ENCODE measurements around the gene CPNE7. TPM values are rescaled to one million over a fixed set of nuclear protein-coding genes. Genes with fewer than 3 reads are reported as not detected.

The CPNE7 gene
- total and polyA plus RNA-seq, 2 of the 13 experiments (the other 11 are each of a cell fraction or from before 2014, with no cell fraction given), result 0.59 TPM; not detected in 1

- Histone ChIP-seq H3K4me2 (ENCODE audit: low read depth, low read length) (no peak overlapping the region), H3K4me3 (replicated peaks in 1 of 3; ENCODE audit: insufficient read depth in 1 of 3, low read depth in 2 of 3, low read length in 3 of 3) (no peak overlapping the region), H3K9me3 (ENCODE audit: low read length) (no peaks in the 10 kb centered on the region), H3K27ac (ENCODE audit: extremely low read length, insufficient read depth, low read length) (no peak overlapping the region), H2AFZ (ENCODE audit: low read length) (no peak overlapping the region), H3K79me2 (ENCODE audit: insufficient read depth, low read length) (no peaks in the 10 kb centered on the region), H3K9ac (ENCODE audit: insufficient read depth, low read depth, low read length) (no peak overlapping the region), H3K36me3 (replicated peaks in 1 of 2; ENCODE audit: control insufficient read depth in 1 of 2, insufficient read depth in 2 of 2, low read length in 2 of 2) (no peaks in the 10 kb centered on the region), H3K27me3 (ENCODE audit: control insufficient read depth in 1 of 2, insufficient read depth in 2 of 2, low read length in 2 of 2) (peaks cover 12 to 34% of the 10 kb centered on the region in 2 experiments; a peak in 4 of 5 replicates), H3K4me1 (ENCODE audit: insufficient read depth, low read length) (peaks cover 21% of the 10 kb centered on the region; the same call in 1 of the 2 replicates), H4K20me1 (ENCODE audit: insufficient read depth, low read length) (no peaks in the 10 kb centered on the region)
- WGBS (ENCODE audit: low lambda C conversion rate), result 44% methylated on average over 14 of the region's 14 CpGs
- no peak for FAIRE-seq
- DNase-seq (ENCODE audit: low spot score), result no peak
- BruUV-seq (replicated peaks), result no TSS peak
- ATAC-seq, result no peak
- TF ChIP-seq SMAD9 (CRISPR knock-in tag; IDR thresholded peaks at IDR 0.05), result no peak
- TF ChIP-seq RFX1 (IDR thresholded peaks at IDR 0.05), result peak; percentile 17; the same call in 1 of the 2 replicates
- no peak for TF ChIP-seq ZNF703 (CRISPR knock-in tag; IDR thresholded peaks at IDR 0.05; ENCODE audit: borderline replicate concordance)
- TF ChIP-seq SMARCE1 (IDR thresholded peaks at IDR 0.05; ENCODE audit: borderline replicate concordance), result no peak
- TF ChIP-seq ISL2 (CRISPR knock-in tag; IDR thresholded peaks at IDR 0.05), result no peak
- no peak for TF ChIP-seq NFIC (IDR thresholded peaks at IDR 0.05; ENCODE audit: low read length)
- no peak for TF ChIP-seq ZNF772 (CRISPR knock-in tag; IDR thresholded peaks at IDR 0.05)
- TF ChIP-seq ZNF75D (CRISPR knock-in tag; IDR thresholded peaks at IDR 0.05; ENCODE audit: borderline replicate concordance), result no peak
- intact Hi-C loops (cut with micrococcal nuclease; ENCODE audit: unreplicated experiment) (no loop called here), in situ Hi-C loops (cut with HindIII; ENCODE audit: extremely low pct_ligation_motif_present, low pct_unique_long_range_greater_than_20kb) (no loop called here)
- ChIA-PET POLR2A (no interaction called here), CTCF (ENCODE audit: low intra/inter-chr PET ratio, low total read pairs) (no interaction called here)
Measured at GRCh38 chr16:89598199-89598598, 22.6 kb downstream of the CPNE7 start.

- Histone ChIP-seq H3K9ac (ENCODE audit: insufficient read depth, low read depth, low read length) (no peak overlapping the region), H3K4me2 (ENCODE audit: low read depth, low read length) (no peak overlapping the region), H3K27me3 (ENCODE audit: control insufficient read depth in 1 of 2, insufficient read depth in 2 of 2, low read length in 2 of 2) (peaks cover 12 to 29% of the 10 kb centered on the region in 2 experiments; a peak in 4 of 5 replicates), H3K9me3 (ENCODE audit: low read length) (no peaks in the 10 kb centered on the region), H3K27ac (ENCODE audit: extremely low read length, insufficient read depth, low read length) (no peak overlapping the region), H4K20me1 (ENCODE audit: insufficient read depth, low read length) (no peaks in the 10 kb centered on the region), H3K4me3 (replicated peaks in 1 of 3; ENCODE audit: insufficient read depth in 1 of 3, low read depth in 2 of 3, low read length in 3 of 3) (no peak overlapping the region), H3K79me2 (ENCODE audit: insufficient read depth, low read length) (no peaks in the 10 kb centered on the region), H2AFZ (ENCODE audit: low read length) (no peak overlapping the region), H3K36me3 (replicated peaks in 1 of 2; ENCODE audit: control insufficient read depth in 1 of 2, insufficient read depth in 2 of 2, low read length in 2 of 2) (no peaks in the 10 kb centered on the region), H3K4me1 (ENCODE audit: insufficient read depth, low read length) (peaks cover 21% of the 10 kb centered on the region; the same call in 1 of the 2 replicates)
- intact Hi-C loops (cut with micrococcal nuclease; ENCODE audit: unreplicated experiment), result loop anchor here (1.0 kb wide), 1 partner anchor 42 kb away; no protein-coding TSS in a partner anchor
- CTCF ChIA-PET (ENCODE audit: low intra/inter-chr PET ratio, low total read pairs), result interaction anchor here (1.4 kb wide), 1 partner anchor 41 kb away, joined by 16 read pairs; no protein-coding TSS in a partner anchor
- FAIRE-seq, result peak; percentile 81
- DNase-seq (ENCODE audit: low spot score), result peak; percentile 69
- ATAC-seq, result peak; percentile 82
- no TSS peak for BruUV-seq (replicated peaks)
- POLR2A ChIA-PET, result interaction anchor here (1.4 kb wide), 1 partner anchor 18 kb away, joined by 6 read pairs; no protein-coding TSS in a partner anchor
- in situ Hi-C loops (cut with HindIII; ENCODE audit: extremely low pct_ligation_motif_present, low pct_unique_long_range_greater_than_20kb), result no loop called here
- WGBS (ENCODE audit: low lambda C conversion rate), result 5% methylated on average over 7 of the region's 8 CpGs
- TF ChIP-seq RAD21 (CRISPR knock-in tag; IDR thresholded peaks at IDR 0.05) (peak; percentile 84), KDM5A (IDR thresholded peaks at IDR 0.05; ENCODE audit: borderline replicate concordance, low read length) (no peak), ZNF616 (CRISPR knock-in tag; IDR thresholded peaks at IDR 0.05; ENCODE audit: low read depth) (no peak), TBX2 (CRISPR knock-in tag; IDR thresholded peaks at IDR 0.05; ENCODE audit: borderline replicate concordance) (0 out of 2 replicates have a peak, but pooled peaks have one; percentile 19), SMC3 (IDR thresholded peaks at IDR 0.05; ENCODE audit: low read length) (peak; percentile 55), ZNF382 (CRISPR knock-in tag; IDR thresholded peaks at IDR 0.05; ENCODE audit: borderline replicate concordance) (no peak), NFE2L2 (IDR thresholded peaks at IDR 0.05; ENCODE audit: low read length) (no peak), ZNF331 (CRISPR knock-in tag; IDR thresholded peaks at IDR 0.05) (no peak), NFATC3 (CRISPR knock-in tag; IDR thresholded peaks at IDR 0.05) (no peak), CTCF (CRISPR knock-in tag; IDR thresholded peaks at IDR 0.05) (peak; percentile 88)
Measured at GRCh38 chr16:89599451-89599858, 23.9 kb downstream of the CPNE7 start.

Data from HepG2 (cell line).